ENCODE results near the gene STX10.

STX10 gene

DNA sequence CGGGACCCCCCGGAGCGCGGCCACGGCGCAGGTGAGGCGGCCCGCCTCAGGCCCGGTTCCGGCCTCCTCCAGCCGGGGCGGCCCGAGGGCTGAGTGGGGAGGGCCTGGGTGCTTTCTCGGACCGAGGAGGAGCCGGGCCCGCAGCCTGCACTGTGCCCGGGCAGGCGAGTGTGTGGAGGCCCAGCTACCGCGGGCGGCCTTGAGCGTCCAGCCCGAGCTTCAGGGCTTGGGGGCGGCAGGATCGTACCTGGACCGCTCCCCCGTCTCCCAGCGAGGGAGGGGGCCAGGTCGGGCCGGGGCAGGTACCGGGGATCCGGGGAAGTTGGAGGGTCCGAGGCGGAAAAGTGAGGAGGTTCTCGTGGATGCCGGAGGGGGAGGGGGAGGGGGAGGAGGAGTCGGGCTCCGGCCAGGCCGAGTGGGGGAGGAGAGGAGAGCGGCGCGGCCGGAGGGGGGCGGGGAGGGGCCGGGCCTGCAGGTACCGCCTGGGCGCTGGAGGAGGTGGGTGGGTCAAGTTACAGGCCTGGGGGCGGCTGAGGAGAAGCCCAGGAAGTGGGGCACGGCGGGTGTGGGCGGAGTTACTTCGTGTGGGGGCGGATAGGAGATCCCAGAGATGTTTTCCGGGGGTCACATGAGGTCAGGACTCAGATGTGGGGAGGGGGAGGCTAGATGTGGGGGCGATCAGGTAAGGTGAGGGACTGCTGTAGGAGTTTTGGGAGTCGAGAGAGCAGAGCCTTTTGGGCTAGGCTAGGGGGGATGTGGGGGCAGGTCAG, 31.6 kb downstream of the STX10 start:
- peak; percentile 24 for DNase-seq

DNA sequence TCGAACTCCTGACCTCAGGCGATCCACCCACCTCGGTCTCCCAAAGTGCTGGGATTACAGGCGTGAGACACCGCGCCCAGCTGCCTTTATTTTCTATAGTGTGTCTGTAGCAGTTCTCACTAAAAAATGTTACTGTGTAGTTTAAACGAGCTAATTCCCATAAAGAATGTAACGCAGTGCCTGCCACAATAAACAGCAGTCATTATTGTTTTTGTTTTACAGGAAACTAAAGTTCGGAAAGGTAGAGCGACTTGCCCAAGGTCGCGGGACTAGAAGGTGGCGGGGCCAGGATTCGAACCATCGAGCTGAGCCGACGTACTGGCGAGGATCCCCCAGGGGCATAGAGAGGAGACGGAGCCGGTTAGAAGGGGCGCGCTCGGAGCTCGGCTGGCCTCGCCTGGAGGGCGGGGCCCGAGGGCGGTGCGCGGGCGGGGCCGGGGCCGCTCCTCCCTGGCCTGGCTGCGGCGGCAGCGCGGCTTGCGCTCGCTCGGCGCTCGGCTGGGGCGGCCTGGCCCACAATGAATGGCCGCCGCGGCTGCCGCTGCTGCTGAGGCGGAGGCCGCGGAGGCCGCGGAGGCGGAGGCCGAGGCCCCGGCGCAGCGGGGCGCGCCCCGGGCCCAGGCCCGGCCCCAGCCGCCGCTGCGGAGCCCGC, 32.3 kb downstream of the STX10 start, which contains the start of gene NACC1:
Gene NACC1, plus strand, starts transcription at position 493 of the 652 bp plus-strand sequence. CDS start 16,944 bp downstream, outside the sequence.
- DNase-seq: peak; percentile 92

DNA sequence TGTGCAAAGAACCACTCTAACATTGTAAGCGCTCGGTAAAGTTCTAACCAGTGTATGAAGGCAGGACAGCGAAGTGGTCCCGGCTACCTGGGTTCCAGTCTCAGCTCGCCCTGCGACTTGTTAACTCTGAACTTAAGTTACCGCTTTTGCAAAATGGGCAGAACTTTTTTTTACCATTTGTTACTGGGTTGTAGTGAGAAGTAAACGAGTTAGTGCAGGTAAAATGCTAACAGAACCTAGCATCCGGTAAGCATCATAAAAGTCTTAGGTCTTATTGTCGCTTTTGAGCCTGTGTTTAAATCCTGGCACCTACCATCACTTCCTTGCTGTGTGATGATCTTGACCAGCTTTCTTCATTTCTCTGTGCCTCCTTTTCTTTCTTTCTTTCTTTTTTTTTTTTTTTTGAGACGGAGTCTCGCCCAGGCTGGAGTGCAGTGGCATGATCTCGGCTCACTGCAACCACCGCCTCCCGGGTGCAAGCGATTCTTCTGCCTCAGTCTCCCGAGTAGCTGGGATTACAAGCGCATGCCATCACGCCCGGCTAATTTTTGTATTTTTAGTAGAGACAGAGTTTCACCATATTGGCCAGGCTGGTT, 32.9 kb downstream of the STX10 start:
- DNase-seq: no peak

DNA sequence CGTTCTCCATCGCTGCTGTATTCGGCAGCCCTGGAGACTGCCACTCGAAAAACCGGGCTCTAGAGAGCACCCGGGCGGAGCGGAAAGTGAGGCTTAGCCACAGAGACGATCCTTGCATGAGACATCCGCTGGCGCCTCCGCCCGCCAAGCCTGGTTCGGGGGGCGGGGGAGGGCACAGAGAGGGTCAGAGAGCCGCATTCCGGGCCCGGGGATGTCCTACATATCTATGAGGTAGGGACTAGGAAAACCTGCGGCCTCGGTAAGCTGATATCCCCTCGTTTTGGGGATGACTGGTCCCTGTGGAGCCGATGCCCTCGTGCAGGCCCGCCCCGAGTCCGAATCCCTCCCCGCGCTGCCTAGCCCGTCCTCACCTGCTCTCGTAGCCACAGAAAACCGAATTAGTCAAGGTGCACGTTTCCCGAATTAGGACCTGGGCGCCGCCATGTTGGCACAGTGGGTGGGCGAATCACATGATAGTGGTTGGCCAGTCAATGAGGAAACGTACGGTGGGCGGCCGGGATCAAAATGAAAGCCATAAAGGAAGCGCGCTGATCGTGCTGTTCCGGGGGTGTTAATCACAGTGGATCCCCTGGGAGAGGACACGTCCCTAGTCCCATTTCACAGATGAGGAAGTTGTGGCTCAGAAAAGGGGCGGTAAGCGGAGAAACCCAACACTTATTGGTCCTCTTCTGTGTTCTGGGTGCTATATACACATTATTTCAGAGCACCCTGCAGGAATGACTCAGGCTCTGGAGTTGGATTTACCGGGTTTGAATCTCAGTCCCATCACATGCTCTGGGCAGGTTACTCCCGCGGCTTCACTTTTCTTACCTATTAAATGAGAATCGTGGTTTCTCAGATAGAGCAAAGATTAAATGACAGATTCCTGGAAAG, 33.6 kb downstream of the STX10 start, which contains the start of gene TRMT1:
Gene TRMT1, minus strand, starts transcription at position 459 of the 894 bp plus-strand sequence. Its CDS starts 341 bp downstream, at position 118.
- DNase-seq: peak; percentile 87

DNA sequence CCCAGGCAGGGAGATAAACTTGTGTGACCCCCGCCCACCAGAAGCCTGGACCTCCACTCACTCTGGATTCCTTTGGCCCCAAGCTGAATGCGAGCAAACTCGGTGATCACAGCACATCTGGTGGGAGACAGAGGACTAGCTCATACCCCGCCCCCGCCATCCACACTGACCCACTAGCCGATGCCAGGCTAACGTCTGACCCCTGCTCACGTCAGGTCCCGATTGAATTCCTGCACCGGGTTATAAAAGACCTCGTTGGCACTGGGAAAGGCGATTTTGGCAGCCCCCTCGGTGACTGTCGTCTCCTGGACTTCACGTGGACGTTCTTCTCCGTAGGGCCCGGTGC, 34.3 kb downstream of the STX10 start:
- DNase-seq: no peak

DNA sequence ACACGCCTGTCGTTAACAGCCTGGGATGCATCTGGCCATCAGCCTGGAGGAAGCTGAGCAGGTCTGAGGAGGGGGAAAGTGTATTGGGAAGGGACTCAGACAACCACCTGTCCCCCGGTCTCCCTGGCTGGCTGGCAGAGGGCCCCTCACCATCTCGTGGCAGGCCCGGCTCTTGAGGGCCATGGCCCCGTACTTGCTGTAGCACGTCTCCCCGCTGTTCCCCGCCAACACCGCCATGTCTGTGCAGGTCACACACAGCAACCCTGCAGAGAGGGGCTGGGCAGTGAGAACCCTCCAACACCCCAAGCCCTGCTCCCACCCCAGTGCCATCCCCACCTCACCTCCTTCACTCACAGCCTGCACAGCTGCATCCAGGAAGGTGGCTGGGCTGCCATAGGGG, 37.6 kb downstream of the STX10 start:
- DNase-seq: no peak

DNA sequence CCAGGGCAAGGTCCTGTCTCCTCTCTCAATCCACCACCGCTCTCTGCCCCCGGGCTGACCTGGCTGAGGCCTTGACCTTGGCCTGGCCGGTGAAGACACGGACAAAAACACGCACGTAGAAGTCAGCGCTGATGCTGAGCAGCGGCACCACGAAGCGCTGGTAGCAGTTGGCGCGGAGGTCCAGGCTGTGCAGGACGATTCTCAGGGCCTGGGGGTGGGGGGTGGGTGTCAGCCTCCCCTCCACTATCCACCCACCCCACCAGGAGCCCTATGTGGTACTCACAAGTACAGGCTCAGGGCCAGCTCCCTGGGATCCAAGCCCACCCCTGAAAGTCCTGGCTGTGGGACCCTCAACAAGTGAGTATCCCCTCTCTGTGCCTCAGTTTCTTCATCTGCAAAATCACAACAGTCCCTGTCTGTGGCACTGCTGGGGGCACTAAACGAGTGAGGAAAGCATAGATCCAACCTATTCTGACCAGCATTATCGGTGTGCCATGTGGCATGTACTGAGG, 40.0 kb downstream of the STX10 start:
- DNase-seq: no peak

DNA sequence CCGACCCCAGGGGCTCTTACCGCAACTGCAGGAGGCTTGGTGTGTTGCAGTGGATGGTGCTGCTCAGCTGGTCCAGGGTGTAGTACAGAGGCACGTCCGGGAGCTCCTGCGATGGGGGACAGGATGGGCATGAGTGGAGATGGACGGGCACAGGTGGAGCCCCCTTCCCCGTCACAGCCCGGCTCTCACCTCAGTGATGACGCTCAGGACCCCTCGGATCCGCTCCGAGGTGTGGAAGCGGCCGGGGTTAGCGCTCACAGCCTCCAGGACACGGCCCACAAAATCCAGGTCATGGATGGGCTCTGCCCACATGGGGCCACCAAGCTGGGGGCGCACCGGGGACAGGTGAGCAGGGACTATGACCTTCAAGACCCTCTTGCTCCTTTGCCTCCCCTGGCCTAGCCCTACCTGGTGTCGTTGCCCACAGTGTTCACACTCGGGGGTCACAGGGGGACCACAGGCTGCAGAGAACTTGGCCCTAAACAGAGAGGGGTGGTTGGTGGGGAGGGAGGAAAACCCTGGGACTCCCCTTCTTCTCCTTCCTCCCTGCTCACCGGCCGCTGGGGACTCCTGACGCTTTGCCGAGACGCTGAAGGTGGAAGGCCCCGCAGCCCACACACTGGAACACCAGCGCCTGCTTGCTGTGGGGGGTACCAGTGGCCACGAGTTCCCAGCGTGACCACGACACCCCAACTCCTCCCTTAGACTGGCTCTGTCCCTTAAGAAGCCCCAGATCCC, 40.6 kb downstream of the STX10 start:
- DNase-seq: no peak

DNA sequence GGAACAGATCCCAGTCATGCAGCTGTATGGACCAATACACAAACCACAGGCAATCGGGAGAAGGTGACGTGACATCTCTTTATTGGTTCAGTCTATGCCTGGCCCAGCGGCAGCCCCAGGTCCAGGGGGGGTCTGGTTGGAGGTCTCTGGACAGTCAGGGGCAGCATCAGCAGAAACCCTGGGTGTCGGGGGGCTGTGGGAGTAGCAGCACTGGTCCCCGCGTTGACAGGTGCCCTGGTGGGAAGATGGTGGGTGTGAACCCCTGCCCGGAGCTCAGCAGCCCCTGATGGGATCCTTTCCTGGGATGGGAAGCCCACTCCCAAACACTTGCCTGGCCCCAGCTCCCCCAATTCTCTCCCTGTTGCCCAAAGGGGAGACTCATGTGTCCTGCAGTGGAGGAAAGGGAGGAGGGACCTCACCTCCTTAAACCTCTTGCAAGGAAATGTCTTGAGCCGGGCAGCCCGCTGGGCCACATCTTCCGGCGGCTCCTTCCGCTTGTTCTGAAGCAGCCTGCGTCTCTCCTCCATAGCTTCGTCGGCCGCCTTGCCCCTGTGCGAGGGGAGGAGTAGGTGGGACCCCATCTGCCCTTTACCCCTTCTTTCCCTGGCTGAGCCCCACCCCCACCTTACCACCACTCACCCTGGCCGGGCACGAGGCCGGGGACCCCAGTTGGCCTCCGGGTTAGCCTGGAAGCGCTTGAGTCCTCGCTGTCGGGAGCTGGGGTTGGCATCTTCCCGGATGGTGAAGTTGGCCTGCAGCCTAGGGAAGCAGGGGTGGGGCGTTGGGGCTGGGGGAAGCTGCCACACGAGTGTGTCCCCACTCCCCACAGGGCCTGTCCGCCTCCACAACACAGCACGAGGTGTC, 45.1 kb downstream of the STX10 start:
- DNase-seq: peak; percentile 54

DNA sequence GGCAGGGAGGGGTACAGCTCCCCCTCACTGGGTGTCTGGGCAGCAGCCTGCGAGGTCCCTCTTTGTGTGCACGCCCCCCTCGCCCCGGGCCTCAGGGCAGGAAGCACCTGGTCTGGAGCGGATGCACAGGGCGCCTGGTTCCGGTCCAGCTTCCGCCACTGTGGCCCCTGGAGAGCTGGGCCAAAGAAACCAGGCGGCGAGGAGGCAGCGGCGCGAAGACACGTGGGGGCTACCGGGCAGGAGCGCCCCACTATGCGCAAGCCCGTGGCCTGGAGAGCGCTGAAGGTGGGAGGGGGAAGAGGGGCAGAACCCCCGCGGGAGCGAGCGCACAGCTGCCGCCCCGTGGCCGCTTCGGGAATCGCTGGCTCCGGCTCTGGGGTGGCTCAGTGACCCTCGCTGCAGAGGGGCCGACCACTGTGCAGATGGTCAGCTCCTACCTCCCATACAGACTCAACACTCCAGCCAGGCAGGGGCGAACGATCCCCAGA, 45.8 kb downstream of the STX10 start:
- peak; percentile 92 for DNase-seq

DNA sequence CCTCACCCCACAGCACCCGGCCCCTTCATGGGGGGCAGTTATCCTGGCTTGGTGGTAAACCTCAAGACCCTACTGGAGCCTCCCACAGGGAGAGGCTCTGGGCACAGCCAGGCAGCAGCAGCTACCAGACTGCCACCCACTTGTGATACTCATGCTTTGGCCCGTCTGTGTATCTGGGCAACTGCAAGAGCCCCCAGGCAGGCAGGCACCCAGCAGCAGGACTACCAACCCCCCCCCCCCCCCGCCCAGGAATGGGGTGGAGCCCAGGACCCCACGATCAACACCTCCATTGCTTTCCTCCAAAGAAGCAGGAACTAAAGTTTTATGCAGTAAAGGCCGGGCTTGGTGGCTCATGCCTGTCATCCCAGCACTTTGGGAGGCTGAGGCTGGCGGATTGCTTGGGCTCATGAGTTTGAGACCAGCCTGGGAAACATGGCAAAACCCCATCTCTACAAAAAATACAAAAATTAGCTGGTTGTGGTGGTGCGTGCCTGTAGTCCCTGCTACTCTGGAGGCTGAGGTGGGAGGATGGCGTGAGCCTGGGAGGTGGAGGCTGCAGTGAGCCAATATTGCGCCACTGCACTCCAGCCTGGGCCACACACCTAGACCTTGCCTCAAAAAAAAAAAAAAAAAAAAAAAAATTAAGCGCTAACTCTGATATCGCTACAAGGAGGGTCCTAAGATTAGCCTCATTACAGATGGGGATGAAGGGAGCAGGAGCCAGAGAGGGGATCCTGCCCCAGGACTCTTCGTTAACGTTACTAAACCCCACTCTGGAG, 46.4 kb downstream of the STX10 start:
- no peak for DNase-seq

DNA sequence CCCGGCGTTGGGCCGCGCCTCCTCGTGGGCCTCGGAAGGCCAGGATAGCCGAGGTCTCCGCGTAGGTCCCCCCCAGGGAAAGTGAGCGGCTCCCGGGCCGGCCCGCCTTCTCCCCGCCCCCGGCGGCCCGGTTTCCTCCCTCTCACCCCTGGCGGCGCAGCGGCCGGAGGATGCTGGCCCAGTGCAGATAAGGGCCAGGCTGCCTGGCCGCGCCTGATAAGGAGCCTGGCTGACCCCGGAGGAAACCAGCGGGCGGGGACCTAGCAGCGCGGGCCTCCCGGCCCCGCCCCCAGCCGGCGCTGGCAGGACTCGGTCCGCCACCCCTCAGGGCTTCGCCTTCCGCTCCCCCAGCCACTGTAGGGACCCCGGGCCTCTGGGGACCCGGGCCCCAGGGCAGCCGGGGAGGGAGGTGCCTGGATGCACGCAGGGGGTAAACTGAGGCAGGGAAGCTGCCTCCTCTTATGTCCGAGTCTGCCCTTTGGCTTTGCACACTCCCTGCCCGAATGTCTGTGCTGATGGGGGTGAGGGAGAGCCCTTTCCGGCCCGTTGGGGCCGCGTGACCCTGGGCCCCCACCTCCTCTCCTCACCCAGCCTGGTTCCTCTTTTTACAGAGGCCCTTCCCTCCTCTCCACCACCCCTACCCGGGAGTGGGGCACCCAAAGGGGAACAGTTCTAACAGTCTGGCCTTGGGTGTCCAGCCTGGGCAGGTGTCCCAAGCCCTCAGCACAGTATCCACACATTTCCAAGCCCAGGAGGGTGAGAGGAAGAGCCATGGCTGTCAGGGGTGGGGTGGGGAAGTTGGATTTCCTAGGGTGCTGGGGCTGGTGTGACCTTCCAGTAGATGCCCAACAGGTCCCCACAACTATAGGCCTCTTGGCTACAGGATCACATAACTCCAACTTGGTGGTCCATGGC, 47.3 kb downstream of the STX10 start, which contains the start of gene LYL1:
Gene LYL1, minus strand, starts transcription at position 193 of the 915 bp plus-strand sequence. CDS start 1,687 bp downstream, outside the sequence.
- peak; percentile 81 for DNase-seq

DNA sequence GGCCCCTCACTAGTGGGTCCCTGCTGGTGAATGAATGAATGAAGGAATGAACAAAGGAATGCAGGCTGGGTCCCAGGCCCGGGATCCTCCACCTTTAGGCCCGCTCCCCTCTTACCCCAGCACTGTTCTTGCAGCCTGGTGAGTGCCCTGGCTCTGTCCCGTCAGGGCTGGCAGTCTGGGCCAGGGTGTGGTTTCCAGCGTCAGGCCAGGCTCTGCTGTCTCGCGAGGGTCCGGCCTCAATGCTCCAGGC, 47.8 kb downstream of the STX10 start:
- no peak for DNase-seq

DNA sequence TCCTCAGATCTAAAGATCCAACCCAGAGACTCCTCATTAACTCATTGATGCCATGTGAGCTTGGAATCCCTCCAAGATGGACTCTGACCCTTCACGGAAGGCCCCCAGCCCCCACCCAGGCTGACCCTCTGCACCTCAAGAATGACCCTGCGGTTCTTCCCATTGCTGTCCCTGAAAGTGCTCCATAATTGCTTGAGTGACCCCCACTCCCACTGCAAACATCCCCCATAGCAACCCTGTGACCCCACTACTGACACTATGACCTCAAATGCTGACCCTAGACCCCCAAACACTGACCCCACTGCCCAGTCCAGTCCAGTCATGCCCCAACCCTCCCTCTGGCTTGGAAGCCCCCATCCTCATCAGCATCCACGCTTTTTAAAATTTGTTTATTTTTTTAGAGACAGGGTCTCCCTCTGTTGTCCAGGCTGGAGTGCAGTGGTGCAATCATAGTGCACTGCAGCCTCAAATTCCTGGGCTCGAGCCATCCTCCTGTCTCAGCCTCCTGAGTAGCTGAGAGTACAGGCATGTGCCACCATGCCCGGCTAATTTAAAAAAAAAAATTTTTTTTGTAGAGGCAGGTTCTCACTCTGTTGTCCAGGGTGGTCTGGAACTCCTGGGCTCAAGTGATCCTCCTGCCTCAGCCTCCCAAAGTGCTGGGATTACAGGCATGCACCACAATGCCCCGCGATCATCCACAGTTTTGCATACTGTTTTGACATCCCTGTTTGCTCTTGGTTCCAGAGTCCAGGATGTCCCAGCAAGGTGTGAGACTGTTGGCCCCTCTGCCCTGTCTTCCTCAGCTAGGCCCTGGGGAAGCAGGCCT, 48.4 kb downstream of the STX10 start:
- DNase-seq: no peak

DNA sequence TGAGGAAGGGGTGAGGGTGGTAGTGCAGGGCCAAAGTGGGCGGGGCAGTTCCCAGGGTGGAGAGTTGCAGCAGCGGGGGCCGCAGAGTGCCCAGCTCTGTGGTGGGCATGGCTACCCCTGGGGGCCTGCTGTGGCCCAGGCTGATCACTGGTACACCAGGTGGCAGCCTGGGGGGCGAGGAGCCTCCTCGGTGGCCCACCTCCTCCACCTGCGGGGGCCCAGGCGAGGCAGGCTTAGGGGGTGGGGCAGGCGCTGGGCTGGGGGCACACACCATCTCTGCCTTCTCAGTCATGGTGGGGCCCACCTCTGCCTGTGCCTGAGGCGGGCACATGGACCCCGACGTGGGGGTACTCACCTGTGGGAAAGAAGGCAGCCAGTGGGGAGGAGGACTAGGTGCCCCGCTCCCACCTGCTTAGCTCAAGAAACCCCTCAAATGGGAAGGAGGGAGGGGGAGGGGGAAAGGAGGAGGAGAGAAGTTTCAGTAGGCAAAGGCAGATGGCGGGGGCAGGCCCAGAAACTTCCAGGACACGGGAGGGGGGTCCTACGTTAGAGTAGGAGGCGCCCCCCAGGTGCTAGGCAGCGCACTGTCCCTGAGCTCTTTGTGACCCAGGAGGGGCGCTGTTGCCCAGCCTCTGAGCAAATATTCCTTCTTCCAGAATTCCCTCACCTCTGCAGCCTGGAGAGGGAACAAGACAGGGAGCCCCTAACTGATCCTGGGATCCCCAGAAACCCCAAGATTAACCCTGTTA, 49.2 kb downstream of the STX10 start:
- DNase-seq: no peak

DNA sequence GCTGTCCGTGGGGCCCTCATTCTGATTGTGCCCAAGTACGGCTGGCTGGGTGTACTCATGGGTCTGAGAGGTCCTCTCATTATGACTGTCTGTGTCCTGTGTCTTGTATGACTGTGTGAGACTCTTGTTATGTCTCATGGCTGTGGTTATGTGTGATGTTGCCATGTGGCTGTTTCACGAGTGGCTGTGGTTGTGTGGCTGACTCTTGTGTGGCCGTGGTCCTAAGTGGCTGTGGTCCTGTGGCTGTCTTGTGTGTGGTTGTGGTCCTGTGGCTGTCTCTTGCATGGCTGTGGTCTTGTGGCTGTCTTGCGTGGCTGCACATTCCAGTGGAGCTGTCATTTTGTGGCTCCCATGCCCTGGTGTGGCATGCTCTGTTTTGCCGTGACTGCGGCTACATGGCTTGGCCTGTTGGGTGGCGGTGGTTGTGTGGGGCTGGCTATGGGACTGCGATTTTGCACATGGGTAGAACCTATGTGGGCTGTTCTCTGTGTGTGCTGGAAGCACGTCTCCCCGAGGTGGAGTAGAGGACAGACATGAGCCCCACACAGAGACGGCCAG, 50.1 kb downstream of the STX10 start:
- peak; percentile 81 for DNase-seq

Measured in CD4-positive, alpha-beta T cell treated with Interleukin-15 for 1 hour (primary cell).